ENCODE data around the gene ITGAD. TPM values are rescaled to one million over a fixed set of nuclear protein-coding genes. Genes with fewer than 3 reads are reported as not detected.
A peak's percentile ranks its signal among the peaks of the same experiment; 100 is the strongest.

Gene ITGAD
- total RNA-seq, 1 experiment from 2014 or later: not detected

- no peak overlapping the region for H2AK5ac ChIP-seq (ENCODE audit: insufficient read length, low read length)
- no peak overlapping the region for H3T11ph ChIP-seq (ENCODE audit: low read length)
Observed at GRCh38 chr16:31380201-31380600, 12.9 kb upstream of the ITGAD start.

More at GRCh38 chr16:31380201-31380600, 12.9 kb upstream of the ITGAD start:
- Histone ChIP-seq H4K8ac (replicated peaks; ENCODE audit: insufficient read length, low read depth, low read length) (no peak overlapping the region), H3K27ac (ENCODE audit: insufficient read length, low read depth, low read length) (no peak overlapping the region), H4K91ac (ENCODE audit: insufficient read length, low read depth, low read length) (no peak overlapping the region), H2BK15ac (ENCODE audit: low read depth, low read length) (no peak overlapping the region), H3K4me2 (ENCODE audit: insufficient read depth, insufficient read length, low read length) (no peak overlapping the region), H3K9me3 (ENCODE audit: control insufficient read depth, low read depth, low read length) (no peaks in the 10 kb centered on the region), H3K56ac (ENCODE audit: insufficient read length, low read depth, low read length) (no peak overlapping the region), H2AFZ (ENCODE audit: low read length) (no peak overlapping the region), H2BK12ac (ENCODE audit: insufficient read length, low read depth, low read length) (no peak overlapping the region), H3K79me2 (ENCODE audit: insufficient read depth, low read length) (no peaks in the 10 kb centered on the region), H3K4me1 (ENCODE audit: insufficient read depth, low read length) (no peaks in the 10 kb centered on the region), H3K23me2 (ENCODE audit: insufficient read length, low read depth, low read length, poor library complexity, severe bottlenecking) (no peaks in the 10 kb centered on the region), H4K20me1 (ENCODE audit: control insufficient read depth, insufficient read depth, insufficient read length) (no peaks in the 10 kb centered on the region), H3K14ac (ENCODE audit: insufficient read depth, low read length) (no peak overlapping the region), H3K4ac (ENCODE audit: low read depth, low read length) (no peak overlapping the region), H3K27me3 (ENCODE audit: insufficient read depth, low read length) (no peaks in the 10 kb centered on the region), H3K9ac (ENCODE audit: extremely low read depth, insufficient read length, low read length) (no peak overlapping the region), H2BK20ac (ENCODE audit: low read depth, low read length, poor library complexity, severe bottlenecking) (no peak overlapping the region), H2BK120ac (ENCODE audit: low read depth, low read length, poor library complexity, severe bottlenecking) (no peak overlapping the region), H3K79me1 (ENCODE audit: insufficient read depth, low read depth, low read length, poor library complexity, severe bottlenecking) (no peaks in the 10 kb centered on the region), H3K18ac (ENCODE audit: insufficient read length, low read depth, low read length) (no peak overlapping the region), H3K23ac (ENCODE audit: insufficient read length, low read depth, low read length) (no peak overlapping the region), H2BK5ac (ENCODE audit: insufficient read length, low read length) (no peak overlapping the region), H4K5ac (ENCODE audit: insufficient read length, low read depth, low read length) (no peak overlapping the region)
- no CpG with 5 or more reads among the region's 12 CpGs for WGBS (ENCODE audit: extremely low coverage, insufficient read length, low lambda C conversion rate)
- peaks cover 1 to 3% of the 10 kb centered on the region in 2 experiments; a peak in 4 of 5 replicates for H3K9me3 Mint-ChIP-seq
- peak overlapping the region in 1 of 3 experiments; percentile 44; a peak in 1 of 7 replicates for H3K27ac Mint-ChIP-seq
- peaks cover 4 to 9% of the 10 kb centered on the region in 2 experiments for H3K4me1 Mint-ChIP-seq
- no peak for DNase-seq
- H3K36me3 Mint-ChIP-seq (ENCODE audit: insufficient read depth in 1 of 3, low read depth in 3 of 3): no peaks in the 10 kb centered on the region
- peaks cover 16% of the 10 kb centered on the region for H3K27me3 Mint-ChIP-seq (ENCODE audit: low read depth)
- H3K4me3 Mint-ChIP-seq: no peak overlapping the region
- TF ChIP-seq CTCF (conservative IDR thresholded peaks at IDR 0.05): no peak

Measured in H9 (cell line).